GM13977 (cell line): ENCODE data around the gene TACR2.

ENCODE experiments used
- DNase-seq: peaks from one replicate; pipeline ENCODE4 v3.0.0; 2012; ENCODE audit warnings: low spot score
- in situ Hi-C: fragments of 300-500 bp; cut with MboI; formaldehyde crosslinking; loops from one replicate; pipeline ENCODE4 v1.12.0; 2022; ENCODE audit warnings: low sequenced_read_pairs, low pct_unique_long_range_greater_than_20kb, mixed read lengths, inconsistent platforms; ENCODE audit not compliant: unreplicated experiment
- TF ChIP-seq, protein P1 (sequence below): IDR thresholded peaks from 2 replicates; pipeline ENCODE4 v1.5.1; 2012; ENCODE audit warnings: mild to moderate bottlenecking, control low read depth; ENCODE audit not compliant: insufficient read depth; ENCODE audit errors: extremely low read depth, missing control alignments

TACR2 gene

DNA sequence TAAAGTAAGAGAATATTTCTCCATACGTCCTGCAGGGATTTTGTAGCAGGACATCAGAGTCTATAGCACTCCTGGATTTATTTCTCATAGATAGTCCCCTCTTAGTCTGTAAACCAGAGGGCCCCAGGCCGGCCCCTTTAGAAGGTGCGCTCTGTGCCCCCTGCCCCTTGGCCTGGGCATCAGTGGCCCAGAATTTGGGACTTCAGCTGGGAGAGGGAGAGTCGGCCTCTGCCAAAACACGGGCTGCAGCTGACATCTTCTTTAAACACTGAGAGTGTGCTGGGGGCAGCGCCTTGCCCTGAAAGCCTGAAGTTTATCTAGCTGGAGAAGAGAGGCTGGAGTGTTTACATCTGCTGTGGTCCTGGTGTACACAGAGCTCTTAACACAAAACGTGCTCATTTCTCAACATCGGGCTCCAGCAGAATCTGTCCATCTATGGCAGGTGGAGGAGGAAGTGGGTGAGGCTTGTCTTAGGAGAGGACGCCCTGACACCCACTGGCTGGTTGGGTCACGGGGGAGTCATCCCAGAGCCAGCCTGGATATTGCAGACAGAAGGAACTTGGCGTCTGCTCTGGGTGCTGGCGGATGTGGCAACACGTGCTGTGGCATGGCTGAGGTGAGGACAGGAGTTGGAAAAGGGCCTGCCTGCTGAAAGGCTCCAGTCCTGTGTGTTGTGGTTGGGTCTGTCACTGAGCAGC lies 5.0 kb upstream of the TACR2 start:
- TF ChIP-seq, protein P1, sequence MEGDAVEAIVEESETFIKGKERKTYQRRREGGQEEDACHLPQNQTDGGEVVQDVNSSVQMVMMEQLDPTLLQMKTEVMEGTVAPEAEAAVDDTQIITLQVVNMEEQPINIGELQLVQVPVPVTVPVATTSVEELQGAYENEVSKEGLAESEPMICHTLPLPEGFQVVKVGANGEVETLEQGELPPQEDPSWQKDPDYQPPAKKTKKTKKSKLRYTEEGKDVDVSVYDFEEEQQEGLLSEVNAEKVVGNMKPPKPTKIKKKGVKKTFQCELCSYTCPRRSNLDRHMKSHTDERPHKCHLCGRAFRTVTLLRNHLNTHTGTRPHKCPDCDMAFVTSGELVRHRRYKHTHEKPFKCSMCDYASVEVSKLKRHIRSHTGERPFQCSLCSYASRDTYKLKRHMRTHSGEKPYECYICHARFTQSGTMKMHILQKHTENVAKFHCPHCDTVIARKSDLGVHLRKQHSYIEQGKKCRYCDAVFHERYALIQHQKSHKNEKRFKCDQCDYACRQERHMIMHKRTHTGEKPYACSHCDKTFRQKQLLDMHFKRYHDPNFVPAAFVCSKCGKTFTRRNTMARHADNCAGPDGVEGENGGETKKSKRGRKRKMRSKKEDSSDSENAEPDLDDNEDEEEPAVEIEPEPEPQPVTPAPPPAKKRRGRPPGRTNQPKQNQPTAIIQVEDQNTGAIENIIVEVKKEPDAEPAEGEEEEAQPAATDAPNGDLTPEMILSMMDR = no peak
- in situ Hi-C loops = no loop called here
- DNase-seq = no peak

DNA sequence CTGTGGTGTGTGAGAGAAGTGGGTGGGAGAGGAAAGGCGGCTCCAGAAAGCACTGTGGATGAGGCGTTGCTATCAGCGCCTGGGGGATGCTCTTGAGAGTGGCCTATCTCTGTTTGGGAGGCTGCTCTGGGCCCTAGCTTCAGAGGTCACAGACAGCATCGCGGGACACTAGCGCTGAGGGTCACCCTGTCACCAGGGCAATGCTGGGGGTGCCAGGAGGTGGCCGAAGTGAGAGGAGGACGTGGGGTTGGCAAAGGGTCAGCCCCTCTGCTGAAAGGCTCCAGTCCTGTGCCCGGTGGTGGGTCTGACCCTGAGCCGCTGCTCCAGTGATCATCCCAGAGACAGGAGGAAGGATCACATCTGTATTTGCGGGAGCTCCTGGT lies 3.0 kb upstream of the TACR2 start:
- TF ChIP-seq, protein P1 = no peak
- no peak for DNase-seq
- in situ Hi-C loops = no loop called here

DNA sequence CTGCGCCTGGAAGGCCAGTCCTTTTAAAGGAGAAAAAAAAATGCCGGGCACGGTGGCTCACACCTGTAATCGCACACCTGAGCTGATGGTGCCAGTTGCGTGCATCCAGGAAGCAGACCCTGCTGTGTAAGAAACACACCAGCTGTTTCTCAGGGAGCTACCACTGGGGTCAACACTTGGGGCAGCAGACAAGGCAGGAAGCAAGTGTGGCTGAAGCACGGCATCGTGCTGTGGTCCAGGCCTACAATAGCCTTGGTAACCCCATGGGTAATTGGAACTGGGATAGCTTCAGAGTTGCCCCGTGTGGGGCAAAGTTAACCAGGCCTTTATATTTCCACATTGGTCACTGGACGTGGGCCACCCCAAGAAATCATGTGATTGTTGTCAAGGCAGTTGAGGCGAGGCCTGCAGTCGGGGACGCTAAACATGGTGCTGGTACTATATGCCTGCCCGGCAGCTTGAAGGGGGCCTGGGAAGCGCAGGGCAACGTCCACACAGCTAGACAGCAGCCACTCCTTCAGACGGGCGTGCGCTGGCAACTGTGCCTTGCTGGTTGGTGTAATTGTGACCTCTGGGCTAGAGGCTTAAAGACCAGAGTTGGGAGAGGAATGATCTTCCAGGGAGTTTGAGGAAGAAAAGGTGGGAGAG lies 2.5 kb upstream of the TACR2 start:
- no peak for DNase-seq
- TF ChIP-seq, protein P1 = no peak
- in situ Hi-C loops = no loop called here

DNA sequence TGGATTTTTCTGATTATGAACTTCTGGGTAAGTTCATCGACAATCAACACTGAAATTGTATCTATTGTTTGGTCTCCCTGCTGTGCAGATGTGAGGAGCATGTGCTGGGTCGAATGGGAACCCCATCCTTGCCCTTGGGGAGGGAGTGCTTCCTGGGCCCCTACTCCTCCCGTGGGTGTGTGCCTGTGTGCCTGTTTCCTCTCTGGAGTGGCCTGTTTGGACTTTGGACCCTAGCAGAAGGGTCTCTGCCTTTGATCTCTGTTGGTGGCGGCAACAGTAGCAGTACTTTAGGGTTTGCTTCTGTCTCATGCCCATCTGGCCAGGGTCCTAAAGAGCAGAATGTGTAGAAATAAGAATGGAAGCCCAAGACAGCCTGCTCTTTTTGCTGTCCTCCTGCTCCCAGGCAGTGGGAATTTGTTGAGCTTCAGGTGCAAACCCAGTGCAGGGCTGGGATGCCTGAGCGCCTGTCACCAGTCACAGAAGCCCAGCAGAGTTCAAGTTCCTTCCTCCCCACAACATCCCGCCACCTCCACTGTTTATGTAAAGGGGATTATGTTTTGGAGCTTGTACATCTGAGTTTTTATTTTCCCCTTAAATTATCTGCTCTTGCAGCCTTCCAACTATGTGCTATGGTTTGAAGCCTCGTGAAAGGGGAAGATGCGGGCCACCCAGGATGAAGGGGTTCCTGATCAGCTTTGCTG lies 1.5 kb upstream of the TACR2 start:
- in situ Hi-C loops = no loop called here
- TF ChIP-seq, protein P1 = no peak

DNA sequence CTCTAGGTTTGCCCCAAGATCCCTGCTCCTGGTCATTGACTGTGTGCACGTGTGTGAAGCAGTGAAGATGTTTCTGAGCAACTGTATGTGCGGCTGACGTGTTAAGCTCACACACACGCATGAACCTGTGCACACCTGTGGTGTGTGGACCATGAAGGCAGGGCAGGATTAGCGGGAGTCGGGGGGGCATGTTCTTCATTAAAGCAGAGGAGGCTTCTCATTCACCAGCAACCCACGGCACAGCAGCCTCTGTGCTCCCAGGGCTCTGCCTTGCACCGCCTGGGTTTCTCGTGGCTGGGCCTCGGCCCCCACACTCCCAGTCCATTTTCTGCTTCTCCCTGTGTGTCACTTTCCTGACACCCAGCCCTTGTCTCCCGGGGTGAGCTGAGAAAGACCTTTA lies 824 bp upstream of the TACR2 start:
- no peak for DNase-seq
- TF ChIP-seq, protein P1 = no peak
- in situ Hi-C loops = no loop called here

More for the DNA sequence above, 1.5 kb upstream of the TACR2 start:
- no peak for DNase-seq

DNA sequence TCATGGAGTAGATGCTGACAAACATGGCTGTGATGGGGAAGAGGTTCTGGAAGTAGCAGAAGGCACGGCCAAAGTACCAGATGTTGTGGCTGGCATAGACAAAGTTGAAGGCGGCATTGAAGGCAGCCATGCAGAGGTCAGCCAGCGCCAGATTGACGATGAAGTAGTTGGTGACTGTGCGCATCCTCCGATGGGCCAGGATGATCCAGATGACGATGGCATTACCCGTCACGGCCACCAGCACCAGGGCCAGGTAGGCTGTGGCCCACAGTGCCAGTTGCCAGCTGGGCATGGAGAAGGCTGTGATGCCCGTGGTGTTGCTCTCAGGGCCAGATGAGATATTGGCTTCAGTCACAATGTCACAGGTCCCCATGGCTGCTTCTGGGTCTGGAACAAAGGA lies 767 bp downstream of the TACR2 start:
- DNase-seq = no peak
- TF ChIP-seq, protein P1 = no peak
- in situ Hi-C loops = no loop called here
